ENCODE data around the gene BRICD5.

- TF ChIP-seq, protein P1, sequence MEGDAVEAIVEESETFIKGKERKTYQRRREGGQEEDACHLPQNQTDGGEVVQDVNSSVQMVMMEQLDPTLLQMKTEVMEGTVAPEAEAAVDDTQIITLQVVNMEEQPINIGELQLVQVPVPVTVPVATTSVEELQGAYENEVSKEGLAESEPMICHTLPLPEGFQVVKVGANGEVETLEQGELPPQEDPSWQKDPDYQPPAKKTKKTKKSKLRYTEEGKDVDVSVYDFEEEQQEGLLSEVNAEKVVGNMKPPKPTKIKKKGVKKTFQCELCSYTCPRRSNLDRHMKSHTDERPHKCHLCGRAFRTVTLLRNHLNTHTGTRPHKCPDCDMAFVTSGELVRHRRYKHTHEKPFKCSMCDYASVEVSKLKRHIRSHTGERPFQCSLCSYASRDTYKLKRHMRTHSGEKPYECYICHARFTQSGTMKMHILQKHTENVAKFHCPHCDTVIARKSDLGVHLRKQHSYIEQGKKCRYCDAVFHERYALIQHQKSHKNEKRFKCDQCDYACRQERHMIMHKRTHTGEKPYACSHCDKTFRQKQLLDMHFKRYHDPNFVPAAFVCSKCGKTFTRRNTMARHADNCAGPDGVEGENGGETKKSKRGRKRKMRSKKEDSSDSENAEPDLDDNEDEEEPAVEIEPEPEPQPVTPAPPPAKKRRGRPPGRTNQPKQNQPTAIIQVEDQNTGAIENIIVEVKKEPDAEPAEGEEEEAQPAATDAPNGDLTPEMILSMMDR (IDR thresholded peaks at IDR 0.05 in 8 of 11, conservative IDR thresholded peaks at IDR 0.05 in 3 of 11) = no peak
- TF ChIP-seq POLR2A (IDR thresholded peaks at IDR 0.05) (no peak), POLR2AphosphoS5 (IDR thresholded peaks at IDR 0.05) (peak in 1 of 3 donors; percentile 17)
Measured at GRCh38 chr16:2231016-2231931, 20.6 kb upstream of the BRICD5 start.
